Stimulated activated naive B cell treated with anti-CD40 and anti-IgM and Interleukin-4, amounts not matched to agents 10 μg/mL and 1 μg/mL and 100 μg/mL, for 72 hours (primary cell): ENCODE data around the gene BPIFB6.

Source experiments
- ATAC-seq, 2 donors: fragments of 150-1000 bp; cut with Tn5 transposase; replicated peaks; 2 replicates each; pipeline ENCODE4 v1.10.0; 2021; ENCODE audit warnings: moderate library complexity in 1 of 2
- DNase-seq: peaks from one replicate; pipeline ENCODE4 v3.0.0; 2021
- H3K27ac Mint-ChIP-seq: one replicate; pipeline ENCODE4 v1.8.0; 2022; ENCODE audit warnings: mild to moderate bottlenecking, mixed read lengths
- H3K27me3 Mint-ChIP-seq, 2 donors: one replicate each; pipeline ENCODE4 v1.8.0; 2022; ENCODE audit warnings: mixed read lengths in 2 of 2
- H3K36me3 Mint-ChIP-seq, 2 donors: one replicate each; pipeline ENCODE4 v1.8.0; 2022; ENCODE audit warnings: mixed read lengths in 2 of 2, mild to moderate bottlenecking in 1 of 2
- H3K4me1 Mint-ChIP-seq, 2 donors: one replicate each; pipeline ENCODE4 v1.8.0; 2022; ENCODE audit warnings: mixed read lengths in 2 of 2, mild to moderate bottlenecking in 1 of 2
- H3K4me3 Mint-ChIP-seq, 2 donors: one replicate each; pipeline ENCODE4 v1.8.0; 2022; ENCODE audit warnings: mild to moderate bottlenecking in 2 of 2, mixed read lengths in 2 of 2, moderate library complexity in 1 of 2
- H3K9me3 Mint-ChIP-seq, 2 donors: one replicate each; pipeline ENCODE4 v1.8.0; 2022; ENCODE audit warnings: mixed read lengths in 2 of 2, mild to moderate bottlenecking in 1 of 2

The BPIFB6 gene

DNA sequence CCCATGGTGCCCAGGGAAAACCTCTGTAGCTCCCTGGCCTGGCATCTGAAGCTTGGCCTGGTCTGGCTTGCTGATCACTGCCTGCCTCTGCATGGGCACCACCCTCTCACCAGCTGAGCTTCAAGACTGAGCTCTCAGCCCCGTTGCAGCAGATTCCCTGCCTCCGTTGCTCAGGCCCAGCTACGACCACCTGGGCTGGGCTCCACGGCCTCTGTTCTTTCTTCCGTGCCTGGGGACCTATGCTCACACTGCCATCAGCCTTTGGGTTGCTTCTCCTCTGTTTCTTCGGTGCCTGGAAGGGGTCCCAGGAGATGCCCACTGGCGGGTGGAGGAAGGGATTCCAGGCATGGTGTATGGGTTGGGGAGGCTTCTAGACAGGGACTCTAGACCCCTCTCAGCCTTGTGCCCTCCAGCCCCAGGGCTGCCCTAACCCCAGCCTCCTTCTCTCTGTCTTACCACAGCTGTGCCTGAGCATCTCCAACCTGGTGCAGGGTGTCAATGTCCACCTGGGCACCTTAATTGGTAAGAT lies 14.8 kb upstream of the BPIFB6 start:
- peaks cover 0 to 5% of the 10 kb centered on the region in 2 donors for H3K4me1 Mint-ChIP-seq
- no peak for DNase-seq
- no peaks in the 10 kb centered on the region for H3K36me3 Mint-ChIP-seq
- peaks cover 6 to 13% of the 10 kb centered on the region in 2 donors for H3K27me3 Mint-ChIP-seq
- ATAC-seq: no peak
- no peak overlapping the region for H3K27ac Mint-ChIP-seq
- H3K4me3 Mint-ChIP-seq: no peak overlapping the region
- H3K9me3 Mint-ChIP-seq: no peaks in the 10 kb centered on the region

GRCh38 chr20:33017542-33017941 lies 13.9 kb upstream of the BPIFB6 start:
- DNase-seq (no peak), ATAC-seq (no peak)
- Mint-ChIP-seq H3K27me3 (peaks cover 6 to 13% of the 10 kb centered on the region in 2 donors), H3K4me1 (peaks cover 0 to 5% of the 10 kb centered on the region in 2 donors), H3K4me3 (no peak overlapping the region), H3K27ac (no peak overlapping the region), H3K9me3 (no peaks in the 10 kb centered on the region), H3K36me3 (no peaks in the 10 kb centered on the region)

DNA sequence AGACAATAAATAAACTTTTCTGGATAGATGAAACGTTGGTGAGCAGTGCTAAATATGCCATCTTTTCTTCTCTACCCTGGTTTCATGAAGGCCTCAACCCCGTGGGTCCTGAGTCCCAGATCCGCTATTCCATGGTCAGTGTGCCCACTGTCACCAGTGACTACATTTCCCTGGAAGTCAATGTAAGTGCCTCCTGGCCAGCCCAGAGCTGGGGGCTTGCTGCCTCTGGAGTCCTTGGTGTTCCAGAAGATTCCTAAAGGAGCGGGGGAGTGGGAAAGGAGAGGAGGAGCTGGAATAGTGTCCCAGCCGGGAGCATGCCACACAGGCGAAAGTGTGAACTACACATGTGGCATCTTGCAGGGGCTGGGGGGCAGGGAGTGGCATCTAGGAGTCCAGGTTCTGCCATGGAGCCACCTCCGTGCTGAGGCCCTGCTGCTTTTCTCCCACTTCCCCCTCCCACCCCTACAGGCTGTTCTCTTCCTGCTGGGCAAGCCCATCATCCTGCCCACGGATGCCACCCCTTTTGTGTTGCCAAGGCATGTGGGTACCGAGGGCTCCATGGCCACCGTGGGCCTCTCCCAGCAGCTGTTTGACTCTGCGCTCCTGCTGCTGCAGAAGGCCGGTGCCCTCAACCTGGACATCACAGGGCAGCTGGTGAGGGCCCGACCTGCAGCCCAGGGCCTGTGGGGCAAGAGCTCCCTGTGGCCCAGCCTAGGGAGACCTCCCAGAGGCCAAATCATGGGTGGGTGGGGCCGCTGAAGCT lies 13.1 kb upstream of the BPIFB6 start:
- H3K4me3 Mint-ChIP-seq: no peak overlapping the region
- no peaks in the 10 kb centered on the region for H3K9me3 Mint-ChIP-seq
- H3K27ac Mint-ChIP-seq: no peak overlapping the region
- no peaks in the 10 kb centered on the region for H3K36me3 Mint-ChIP-seq
- H3K4me1 Mint-ChIP-seq: peaks cover 0 to 5% of the 10 kb centered on the region in 2 donors
- ATAC-seq (no peak), DNase-seq (no peak)
- H3K27me3 Mint-ChIP-seq: peaks cover 6 to 13% of the 10 kb centered on the region in 2 donors

GRCh38 chr20:33019465-33020277 lies 11.8 kb upstream of the BPIFB6 start:
- H3K9me3 Mint-ChIP-seq: no peaks in the 10 kb centered on the region
- peaks cover 6 to 16% of the 10 kb centered on the region in 2 donors for H3K27me3 Mint-ChIP-seq
- H3K27ac Mint-ChIP-seq: no peak overlapping the region
- peaks cover 0 to 5% of the 10 kb centered on the region in 2 donors for H3K4me1 Mint-ChIP-seq
- H3K36me3 Mint-ChIP-seq: no peaks in the 10 kb centered on the region
- H3K4me3 Mint-ChIP-seq: no peak overlapping the region
- DNase-seq: no peak
- no peak for ATAC-seq

GRCh38 chr20:33020278-33021161 lies 10.9 kb upstream of the BPIFB6 start:
- no peaks in the 10 kb centered on the region for H3K36me3 Mint-ChIP-seq
- H3K27me3 Mint-ChIP-seq: peaks cover 6 to 12% of the 10 kb centered on the region in 2 donors
- H3K4me3 Mint-ChIP-seq: no peak overlapping the region
- H3K9me3 Mint-ChIP-seq: no peaks in the 10 kb centered on the region
- DNase-seq (no peak), ATAC-seq (no peak)
- H3K27ac Mint-ChIP-seq: no peak overlapping the region
- peaks cover 0 to 5% of the 10 kb centered on the region in 2 donors for H3K4me1 Mint-ChIP-seq

- DNase-seq (no peak), ATAC-seq (no peak)
Measured at GRCh38 chr20:33021879-33022278, 9.6 kb upstream of the BPIFB6 start.

DNA sequence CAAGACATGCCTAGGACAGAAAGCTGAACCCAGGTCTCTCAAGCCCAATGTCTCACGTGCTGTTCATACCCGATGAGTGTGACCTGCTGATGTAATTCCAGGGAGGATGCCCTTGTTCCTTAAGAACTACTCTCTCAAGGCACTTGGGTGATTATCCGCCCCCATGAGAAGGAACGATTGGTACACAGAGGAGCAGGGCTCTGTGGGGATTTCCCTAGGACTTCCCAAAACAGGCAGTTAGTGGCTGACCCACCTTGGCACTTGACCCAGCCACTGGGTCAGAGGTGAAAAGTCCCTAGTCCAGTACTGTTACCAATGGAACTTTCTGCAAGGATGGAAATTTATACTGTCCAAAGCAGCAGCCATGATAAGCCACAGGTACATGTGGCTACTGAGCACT lies 9.2 kb upstream of the BPIFB6 start:
- peaks cover 0 to 3% of the 10 kb centered on the region in 2 donors for H3K27me3 Mint-ChIP-seq
- ATAC-seq: peak in 1 of 2 donors; percentile 24
- H3K4me3 Mint-ChIP-seq: no peak overlapping the region
- DNase-seq: no peak
- no peak overlapping the region for H3K27ac Mint-ChIP-seq
- H3K9me3 Mint-ChIP-seq: no peaks in the 10 kb centered on the region
- peaks cover 0 to 5% of the 10 kb centered on the region in 2 donors for H3K4me1 Mint-ChIP-seq
- H3K36me3 Mint-ChIP-seq: no peaks in the 10 kb centered on the region

More at GRCh38 chr20:33021879-33022278, 9.6 kb upstream of the BPIFB6 start:
- Mint-ChIP-seq H3K27ac (peak overlapping the region; percentile 34), H3K36me3 (no peaks in the 10 kb centered on the region), H3K4me3 (no peak overlapping the region), H3K27me3 (peaks cover 0 to 3% of the 10 kb centered on the region in 2 donors), H3K9me3 (no peaks in the 10 kb centered on the region), H3K4me1 (peaks cover 0 to 5% of the 10 kb centered on the region in 2 donors)

DNA sequence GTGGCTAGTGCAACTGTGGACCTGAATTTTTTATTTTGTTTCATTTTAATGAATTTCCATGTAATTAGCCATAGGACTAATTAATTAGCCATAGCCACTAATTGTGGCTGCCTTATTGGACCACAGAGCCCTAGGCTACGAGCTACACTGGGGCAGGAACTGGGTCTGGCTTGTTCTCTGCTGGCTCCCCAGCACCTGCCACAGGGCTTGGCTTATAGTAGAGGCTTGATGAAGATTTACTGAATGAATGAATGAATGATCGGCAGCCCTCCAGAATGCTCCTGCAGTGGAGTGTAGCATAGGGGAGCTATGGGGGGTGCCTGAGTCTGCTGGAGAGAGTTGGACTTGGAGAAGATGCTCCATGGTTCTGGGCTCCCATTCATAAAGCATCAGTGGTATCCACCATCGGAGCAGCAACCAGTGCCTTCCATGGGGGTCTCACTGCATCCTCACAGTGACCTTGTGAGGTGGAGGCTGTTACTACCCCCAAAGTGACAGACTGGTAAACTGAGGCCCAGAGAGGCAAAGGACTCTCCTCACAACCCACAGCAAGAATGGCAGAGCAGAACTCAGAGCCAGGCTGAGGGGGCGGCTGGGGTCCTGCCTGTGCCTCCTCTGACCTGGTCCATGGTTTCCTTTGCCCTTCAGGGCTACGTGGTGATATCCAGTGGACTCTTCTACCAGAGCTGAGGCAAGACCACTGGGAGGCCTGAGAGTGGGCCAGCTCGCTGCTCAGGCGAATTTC lies 8.6 kb upstream of the BPIFB6 start:
- H3K27me3 Mint-ChIP-seq: peaks cover 0 to 3% of the 10 kb centered on the region in 2 donors
- ATAC-seq (no peak), DNase-seq (no peak)
- H3K9me3 Mint-ChIP-seq: no peaks in the 10 kb centered on the region
- H3K4me1 Mint-ChIP-seq: peaks cover 0 to 5% of the 10 kb centered on the region in 2 donors
- no peak overlapping the region for H3K27ac Mint-ChIP-seq
- no peak overlapping the region for H3K4me3 Mint-ChIP-seq
- no peaks in the 10 kb centered on the region for H3K36me3 Mint-ChIP-seq

GRCh38 chr20:33023439-33024242 lies 7.8 kb upstream of the BPIFB6 start:
- H3K27ac Mint-ChIP-seq: no peak overlapping the region
- peaks cover 0 to 3% of the 10 kb centered on the region in 2 donors for H3K27me3 Mint-ChIP-seq
- peaks cover 0 to 5% of the 10 kb centered on the region in 2 donors for H3K4me1 Mint-ChIP-seq
- H3K9me3 Mint-ChIP-seq: no peaks in the 10 kb centered on the region
- no peak overlapping the region for H3K4me3 Mint-ChIP-seq
- no peaks in the 10 kb centered on the region for H3K36me3 Mint-ChIP-seq
- ATAC-seq: no peak
- no peak for DNase-seq

GRCh38 chr20:33024243-33024560 lies 7.2 kb upstream of the BPIFB6 start:
- H3K36me3 Mint-ChIP-seq: no peaks in the 10 kb centered on the region
- peaks cover 0 to 5% of the 10 kb centered on the region in 2 donors for H3K4me1 Mint-ChIP-seq
- H3K27me3 Mint-ChIP-seq: peaks cover 0 to 3% of the 10 kb centered on the region in 2 donors
- no peaks in the 10 kb centered on the region for H3K9me3 Mint-ChIP-seq
- ATAC-seq (no peak), DNase-seq (no peak)
- no peak overlapping the region for H3K4me3 Mint-ChIP-seq
- H3K27ac Mint-ChIP-seq: no peak overlapping the region

- no peaks in the 10 kb centered on the region for H3K36me3 Mint-ChIP-seq
- H3K4me3 Mint-ChIP-seq: no peak overlapping the region
- ATAC-seq (no peak), DNase-seq (no peak)
- H3K4me1 Mint-ChIP-seq: peaks cover 0 to 5% of the 10 kb centered on the region in 2 donors
- H3K27ac Mint-ChIP-seq: no peak overlapping the region
- H3K9me3 Mint-ChIP-seq: no peaks in the 10 kb centered on the region
- peaks cover 0 to 3% of the 10 kb centered on the region in 2 donors for H3K27me3 Mint-ChIP-seq
Measured at GRCh38 chr20:33024609-33025317, 6.7 kb upstream of the BPIFB6 start.

GRCh38 chr20:33025318-33025876 lies 6.1 kb upstream of the BPIFB6 start:
- Mint-ChIP-seq H3K27me3 (peaks cover 0 to 3% of the 10 kb centered on the region in 2 donors), H3K9me3 (no peaks in the 10 kb centered on the region), H3K4me1 (peaks cover 0 to 5% of the 10 kb centered on the region in 2 donors), H3K4me3 (no peak overlapping the region), H3K36me3 (no peaks in the 10 kb centered on the region), H3K27ac (no peak overlapping the region)
- DNase-seq: no peak
- ATAC-seq: no peak
